ENCODE results near the gene ATAT1.
A peak's percentile ranks its signal among the peaks of the same experiment; 100 is the strongest.

ATAT1 gene

GRCh38 chr6:30683183-30683979, 56.7 kb downstream of the ATAT1 start:
- Histone ChIP-seq H3K9me3 (ENCODE audit: control insufficient read depth in 5 of 5, low read length in 5 of 5) (no peaks in the 10 kb centered on the region), H3K9ac (ENCODE audit: low read length in 5 of 5) (peak overlapping the region; percentile 78 to 93 (median 88)), H3K4me1 (ENCODE audit: control insufficient read depth in 5 of 5, insufficient read depth in 5 of 5, low read length in 5 of 5) (peaks cover 24 to 85% (median 81%) of the 10 kb centered on the region in 5 donors), H3K4me3 (ENCODE audit: low read depth in 1 of 5, low read length in 5 of 5) (peak overlapping the region; percentile 75 to 94 (median 85)), H3K27me3 (ENCODE audit: control insufficient read depth in 5 of 5, insufficient read depth in 4 of 5, low read length in 5 of 5) (peaks cover 0 to 9% (median 0%) of the 10 kb centered on the region in 5 donors), H3K27ac (ENCODE audit: low read depth, low read length) (peak overlapping the region; percentile 100), H3K36me3 (ENCODE audit: control insufficient read depth in 5 of 5, insufficient read depth in 5 of 5, low read length in 5 of 5) (peaks cover 0 to 21% (median 14%) of the 10 kb centered on the region in 5 donors)

- H3K4me1 ChIP-seq (ENCODE audit: control insufficient read depth in 5 of 5, insufficient read depth in 5 of 5, low read length in 5 of 5), result peaks cover 24 to 87% (median 86%) of the 10 kb centered on the region in 5 donors
- H3K36me3 ChIP-seq (ENCODE audit: control insufficient read depth in 5 of 5, insufficient read depth in 5 of 5, low read length in 5 of 5), result peaks cover 0 to 16% (median 9%) of the 10 kb centered on the region in 5 donors
- peak overlapping the region; percentile 78 to 93 (median 88) for H3K9ac ChIP-seq (ENCODE audit: low read length in 5 of 5)
- no peaks in the 10 kb centered on the region for H3K9me3 ChIP-seq (ENCODE audit: control insufficient read depth in 5 of 5, low read length in 5 of 5)
- H3K4me3 ChIP-seq (ENCODE audit: low read depth in 1 of 5, low read length in 5 of 5), result peak overlapping the region; percentile 75 to 94 (median 85)
- H3K27ac ChIP-seq (ENCODE audit: low read depth, low read length), result peak overlapping the region; percentile 100
- H3K27me3 ChIP-seq (ENCODE audit: control insufficient read depth in 5 of 5, insufficient read depth in 4 of 5, low read length in 5 of 5), result peaks cover 0 to 9% (median 0%) of the 10 kb centered on the region in 5 donors
Measured at GRCh38 chr6:30683980-30684338, 57.3 kb downstream of the ATAT1 start.

GRCh38 chr6:30684386-30685156, 57.9 kb downstream of the ATAT1 start:
- peaks cover 0 to 9% (median 0%) of the 10 kb centered on the region in 5 donors for H3K27me3 ChIP-seq (ENCODE audit: control insufficient read depth in 5 of 5, insufficient read depth in 4 of 5, low read length in 5 of 5)
- H3K27ac ChIP-seq (ENCODE audit: low read depth, low read length), result peak overlapping the region; percentile 100
- H3K9ac ChIP-seq (ENCODE audit: low read length in 5 of 5), result peak overlapping the region; percentile 88 to 99 (median 91)
- peaks cover 24 to 88% (median 86%) of the 10 kb centered on the region in 5 donors for H3K4me1 ChIP-seq (ENCODE audit: control insufficient read depth in 5 of 5, insufficient read depth in 5 of 5, low read length in 5 of 5)
- peaks cover 0 to 15% (median 9%) of the 10 kb centered on the region in 5 donors for H3K36me3 ChIP-seq (ENCODE audit: control insufficient read depth in 5 of 5, insufficient read depth in 5 of 5, low read length in 5 of 5)
- no peaks in the 10 kb centered on the region for H3K9me3 ChIP-seq (ENCODE audit: control insufficient read depth in 5 of 5, low read length in 5 of 5)
- peak overlapping the region; percentile 75 to 94 (median 85) for H3K4me3 ChIP-seq (ENCODE audit: low read depth in 1 of 5, low read length in 5 of 5)

GRCh38 chr6:30685157-30686008, 58.7 kb downstream of the ATAT1 start:
- peaks cover 24 to 88% (median 86%) of the 10 kb centered on the region in 5 donors for H3K4me1 ChIP-seq (ENCODE audit: control insufficient read depth in 5 of 5, insufficient read depth in 5 of 5, low read length in 5 of 5)
- peaks cover 0 to 10% (median 4%) of the 10 kb centered on the region in 5 donors for H3K36me3 ChIP-seq (ENCODE audit: control insufficient read depth in 5 of 5, insufficient read depth in 5 of 5, low read length in 5 of 5)
- peak overlapping the region; percentile 100 for H3K27ac ChIP-seq (ENCODE audit: low read depth, low read length)
- H3K9ac ChIP-seq (ENCODE audit: low read length in 5 of 5), result peak overlapping the region; percentile 80 to 99 (median 90)
- H3K9me3 ChIP-seq (ENCODE audit: control insufficient read depth in 5 of 5, low read length in 5 of 5), result no peaks in the 10 kb centered on the region
- H3K4me3 ChIP-seq (ENCODE audit: low read depth in 1 of 5, low read length in 5 of 5), result peak overlapping the region; percentile 75 to 97 (median 85)
- peaks cover 0 to 9% (median 0%) of the 10 kb centered on the region in 5 donors for H3K27me3 ChIP-seq (ENCODE audit: control insufficient read depth in 5 of 5, insufficient read depth in 4 of 5, low read length in 5 of 5)

- Histone ChIP-seq H3K27ac (ENCODE audit: low read depth, low read length) (peak within 1 kb of the TSS; percentile 100), H3K27me3 (ENCODE audit: control insufficient read depth in 5 of 5, insufficient read depth in 4 of 5, low read length in 5 of 5) (peaks cover 0 to 9% (median 0%) of the 10 kb centered on the region in 5 donors), H3K9ac (ENCODE audit: low read length in 5 of 5) (peak within 1 kb of the TSS; percentile 94 to 99 (median 97)), H3K36me3 (ENCODE audit: control insufficient read depth in 5 of 5, insufficient read depth in 5 of 5, low read length in 5 of 5) (peaks cover 0 to 7% (median 0%) of the 10 kb centered on the region in 5 donors), H3K4me1 (ENCODE audit: control insufficient read depth in 5 of 5, insufficient read depth in 5 of 5, low read length in 5 of 5) (peaks cover 24 to 87% (median 81%) of the 10 kb centered on the region in 5 donors), H3K9me3 (ENCODE audit: control insufficient read depth in 5 of 5, low read length in 5 of 5) (no peaks in the 10 kb centered on the region), H3K4me3 (ENCODE audit: low read depth in 1 of 5, low read length in 5 of 5) (peak within 1 kb of the TSS; percentile 75 to 97 (median 85))
Measured at GRCh38 chr6:30686009-30686907, 59.6 kb downstream of the ATAT1 start, which contains the start of gene PPP1R18. PPP1R18 (minus strand) TSS chr6:30686645; CDS start chr6:30686018, 627 bp downstream.

GRCh38 chr6:30686908-30687658, 60.4 kb downstream of the ATAT1 start:
- Histone ChIP-seq H3K27me3 (ENCODE audit: control insufficient read depth in 5 of 5, insufficient read depth in 4 of 5, low read length in 5 of 5) (peaks cover 0 to 9% (median 0%) of the 10 kb centered on the region in 5 donors), H3K9ac (ENCODE audit: low read length in 5 of 5) (peak overlapping the region; percentile 73 to 97 (median 94)), H3K4me1 (ENCODE audit: control insufficient read depth in 5 of 5, insufficient read depth in 5 of 5, low read length in 5 of 5) (peaks cover 23 to 84% (median 78%) of the 10 kb centered on the region in 5 donors), H3K27ac (ENCODE audit: low read depth, low read length) (peak overlapping the region; percentile 100), H3K9me3 (ENCODE audit: control insufficient read depth in 5 of 5, low read length in 5 of 5) (no peaks in the 10 kb centered on the region), H3K4me3 (ENCODE audit: low read depth in 1 of 5, low read length in 5 of 5) (peak overlapping the region; percentile 42 to 94 (median 77)), H3K36me3 (ENCODE audit: control insufficient read depth in 5 of 5, insufficient read depth in 5 of 5, low read length in 5 of 5) (peaks cover 0 to 3% (median 0%) of the 10 kb centered on the region in 5 donors)

- Histone ChIP-seq H3K36me3 (ENCODE audit: control insufficient read depth in 5 of 5, insufficient read depth in 5 of 5, low read length in 5 of 5) (peaks cover 0 to 3% (median 0%) of the 10 kb centered on the region in 5 donors), H3K4me1 (ENCODE audit: control insufficient read depth in 5 of 5, insufficient read depth in 5 of 5, low read length in 5 of 5) (peaks cover 18 to 76% (median 70%) of the 10 kb centered on the region in 5 donors), H3K9me3 (ENCODE audit: control insufficient read depth in 5 of 5, low read length in 5 of 5) (no peaks in the 10 kb centered on the region), H3K27ac (ENCODE audit: low read depth, low read length) (peak overlapping the region; percentile 100), H3K9ac (ENCODE audit: low read length in 5 of 5) (peak overlapping the region; percentile 73 to 97 (median 94)), H3K27me3 (ENCODE audit: control insufficient read depth in 5 of 5, insufficient read depth in 4 of 5, low read length in 5 of 5) (peaks cover 0 to 9% (median 0%) of the 10 kb centered on the region in 5 donors), H3K4me3 (ENCODE audit: low read depth in 1 of 5, low read length in 5 of 5) (peak overlapping the region; percentile 71 to 94 (median 77))
Measured at GRCh38 chr6:30687659-30688431, 61.2 kb downstream of the ATAT1 start.

- peaks cover 0 to 4% (median 0%) of the 10 kb centered on the region in 5 donors for H3K27me3 ChIP-seq (ENCODE audit: control insufficient read depth in 5 of 5, insufficient read depth in 4 of 5, low read length in 5 of 5)
- H3K9me3 ChIP-seq (ENCODE audit: control insufficient read depth in 5 of 5, low read length in 5 of 5), result no peaks in the 10 kb centered on the region
- H3K27ac ChIP-seq (ENCODE audit: low read depth, low read length), result peak overlapping the region; percentile 100
- peak overlapping the region in 2 of 5 donors; percentile 94 to 96 for H3K9ac ChIP-seq (ENCODE audit: low read length in 5 of 5)
- H3K4me3 ChIP-seq (ENCODE audit: low read depth in 1 of 5, low read length in 5 of 5), result peak overlapping the region in 3 of 5 donors; percentile 75 to 94 (median 85)
- H3K36me3 ChIP-seq (ENCODE audit: control insufficient read depth in 5 of 5, insufficient read depth in 5 of 5, low read length in 5 of 5), result no peaks in the 10 kb centered on the region
- H3K4me1 ChIP-seq (ENCODE audit: control insufficient read depth in 5 of 5, insufficient read depth in 5 of 5, low read length in 5 of 5), result peaks cover 12 to 69% (median 63%) of the 10 kb centered on the region in 5 donors
Measured at GRCh38 chr6:30688569-30688968, 61.9 kb downstream of the ATAT1 start.
